ENCODE data around the gene HADHB.
"Not testable (repeated sequence)": the region's sequence is repeated elsewhere in the genome, so short reads cannot be mapped to it uniquely, and the experiment has no call there.

The HADHB gene

DNA sequence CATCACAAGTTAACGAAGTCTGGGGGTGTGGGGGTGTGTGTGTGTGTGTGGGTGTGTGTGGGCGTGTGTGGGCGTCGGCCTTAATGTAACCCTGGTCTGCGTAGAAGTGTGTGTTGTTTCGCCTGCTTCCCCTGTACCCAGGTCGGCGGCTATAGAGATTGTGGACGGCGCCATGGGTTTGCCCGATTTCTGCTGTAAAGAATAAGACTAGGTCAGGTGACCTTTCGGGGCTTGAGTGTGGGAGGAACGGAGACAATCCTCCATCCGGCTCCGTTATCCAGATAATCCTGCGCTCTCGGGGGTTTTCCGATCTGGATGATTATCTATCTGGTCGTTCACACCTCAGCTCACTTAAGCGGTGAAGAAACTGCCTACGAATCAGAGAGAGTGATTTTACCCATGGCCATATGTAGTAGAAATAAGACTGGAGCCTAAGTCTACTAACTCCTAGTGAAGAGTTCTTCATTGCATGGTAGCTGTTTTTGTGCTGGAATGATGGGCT, 543 bp downstream of the HADHB start:
- DNase-seq (ENCODE audit: low spot score) = peak; percentile 43

DNA sequence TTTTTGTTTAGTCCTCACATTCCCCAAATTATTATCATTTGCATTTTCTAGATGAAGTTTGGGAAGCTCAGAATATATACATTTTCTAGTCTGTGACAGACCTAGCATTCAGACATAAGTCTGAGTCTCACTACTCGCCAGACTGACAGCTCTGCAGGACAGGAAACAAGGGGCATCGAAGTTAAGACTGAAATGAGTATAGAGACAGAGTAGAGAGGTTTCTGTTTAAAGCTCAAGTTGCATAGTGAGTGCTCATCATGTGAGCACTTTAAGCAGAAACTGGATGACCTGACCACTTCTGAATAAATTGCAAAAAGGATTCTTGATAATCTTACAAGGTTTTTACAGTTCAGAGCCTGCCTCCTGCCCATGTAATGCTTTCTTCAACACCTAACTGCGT, 1.1 kb downstream of the HADHB start:
- peak; percentile 34 for DNase-seq (ENCODE audit: low spot score)

DNA sequence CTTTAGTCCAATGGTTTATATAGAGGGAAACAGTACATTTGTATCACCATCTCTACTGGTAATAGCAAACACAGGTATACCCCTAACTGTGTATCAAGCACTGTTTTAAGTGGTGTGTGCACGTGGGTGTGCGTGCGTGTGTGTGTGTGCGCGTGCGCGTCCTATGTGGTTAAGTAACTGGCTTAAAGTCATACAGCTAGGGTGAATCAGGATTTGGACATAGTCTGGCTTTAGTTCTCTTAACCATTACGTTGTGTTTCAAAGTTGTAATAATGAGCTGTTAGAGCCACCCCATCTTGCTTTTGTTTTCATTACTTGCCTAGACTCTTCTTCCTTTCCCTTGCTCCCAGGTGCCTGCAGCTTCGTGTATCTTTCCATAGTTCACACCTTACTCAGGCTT, 2.1 kb downstream of the HADHB start:
- peak; percentile 34 for DNase-seq (ENCODE audit: low spot score)

DNA sequence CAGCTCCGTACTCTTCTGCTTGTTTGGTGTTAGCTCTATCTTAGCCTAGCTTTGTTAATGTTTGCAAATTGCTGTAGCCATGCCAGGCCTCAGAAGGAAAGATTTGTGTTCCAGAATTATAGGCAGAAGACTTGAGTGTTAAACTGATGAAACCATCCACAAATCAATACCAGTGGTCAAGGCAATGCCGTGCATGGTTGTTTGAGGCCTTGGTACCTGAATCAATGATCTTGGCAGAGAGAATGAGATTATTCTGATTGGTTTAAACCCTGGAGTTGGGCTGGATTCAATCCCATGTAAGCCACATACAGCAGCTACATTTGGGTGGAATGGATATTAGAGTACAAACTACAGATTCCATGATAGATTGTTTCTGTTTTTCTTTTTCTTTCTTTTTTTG, 4.9 kb downstream of the HADHB start:
- DNase-seq (ENCODE audit: low spot score) = no peak

DNA sequence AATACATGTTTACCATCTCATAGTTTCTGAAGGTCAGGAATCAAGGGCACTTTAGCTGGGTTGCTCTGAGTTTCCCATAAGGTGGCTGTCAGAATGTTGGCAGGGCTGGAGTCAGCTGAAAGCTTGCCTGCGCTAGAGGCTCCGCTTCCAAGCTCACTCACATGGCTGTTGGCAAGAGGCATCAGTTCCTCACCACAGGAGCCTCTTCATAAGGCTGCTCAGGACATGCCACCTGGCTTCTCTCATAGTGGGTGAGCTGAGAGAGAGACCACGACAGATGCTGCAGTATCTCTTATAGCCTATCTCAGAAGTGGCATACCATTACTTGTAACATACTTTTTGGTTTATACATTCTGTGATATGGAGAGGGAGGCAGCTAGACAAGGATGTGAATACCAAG, 7.2 kb downstream of the HADHB start:
- DNase-seq (ENCODE audit: low spot score) = no peak

DNA sequence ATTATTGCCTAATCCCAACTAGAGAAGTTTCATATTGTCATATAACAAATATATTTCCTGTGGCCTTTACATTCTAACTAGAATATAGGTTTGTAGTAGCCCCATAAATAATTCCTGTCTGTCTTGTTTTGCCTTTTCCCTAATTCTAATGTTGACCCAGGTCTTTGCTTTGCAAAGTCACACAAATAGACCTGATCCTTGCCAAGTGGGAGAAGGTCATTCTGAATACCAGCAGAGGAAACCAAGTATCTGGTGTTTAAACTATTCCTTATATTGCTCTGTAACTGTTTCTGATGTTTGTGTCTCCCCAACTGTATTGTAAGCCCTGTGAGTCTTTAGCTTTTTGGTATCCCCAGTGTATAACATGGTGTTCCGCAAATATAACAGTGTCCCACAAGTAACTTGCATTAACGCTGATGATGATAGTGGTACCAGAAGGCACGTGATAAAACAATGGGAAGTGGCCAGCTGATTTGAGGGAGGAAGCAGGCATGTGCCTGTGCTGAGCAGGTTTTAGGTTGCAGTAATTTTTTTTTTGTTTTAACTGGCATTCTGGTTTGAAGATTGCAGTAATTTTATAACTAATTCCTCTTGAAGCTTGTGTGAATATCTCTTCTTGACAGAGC, 11.1 kb downstream of the HADHB start:
- DNase-seq (ENCODE audit: low spot score) = no peak

DNA sequence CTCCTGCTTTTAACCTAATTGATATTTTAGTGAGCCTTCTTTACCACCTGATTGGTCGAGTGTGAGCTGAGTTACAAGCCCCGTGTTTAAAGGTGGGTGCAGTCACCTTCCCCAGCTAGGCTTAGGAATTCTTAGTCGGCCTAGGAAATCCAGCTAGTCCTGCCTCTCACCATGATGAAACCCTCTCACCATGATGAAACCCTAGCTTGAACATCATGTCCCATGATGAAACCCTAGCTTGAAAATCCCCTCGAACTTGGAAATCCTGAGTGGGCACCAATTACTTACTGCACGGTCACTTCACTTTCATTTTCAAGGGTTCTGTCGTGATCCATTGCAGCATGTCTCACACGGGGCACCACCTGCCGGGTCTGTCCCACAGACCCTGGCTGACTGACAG, 14.1 kb downstream of the HADHB start:
- not testable (repeated sequence) for DNase-seq (ENCODE audit: low spot score)

DNA sequence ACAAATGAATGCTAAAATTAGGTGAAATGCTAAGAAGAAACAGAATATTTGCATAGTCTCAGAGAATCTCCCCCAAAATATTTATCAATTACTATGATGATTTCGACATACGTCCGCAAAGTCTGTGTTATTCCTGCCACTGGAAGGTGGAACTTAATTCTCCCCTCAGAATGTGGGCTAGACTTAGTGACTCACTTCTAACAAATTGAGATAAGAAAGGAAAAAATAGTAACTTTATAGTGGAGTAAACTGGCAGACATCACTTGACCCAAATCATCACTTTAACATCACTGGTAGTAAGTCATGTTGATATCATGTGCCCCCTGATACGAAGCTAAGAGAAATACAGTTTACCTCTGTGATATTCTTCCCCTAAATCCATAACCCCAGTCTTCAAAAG, 23.5 kb downstream of the HADHB start:
- no peak for DNase-seq (ENCODE audit: low spot score)

DNA sequence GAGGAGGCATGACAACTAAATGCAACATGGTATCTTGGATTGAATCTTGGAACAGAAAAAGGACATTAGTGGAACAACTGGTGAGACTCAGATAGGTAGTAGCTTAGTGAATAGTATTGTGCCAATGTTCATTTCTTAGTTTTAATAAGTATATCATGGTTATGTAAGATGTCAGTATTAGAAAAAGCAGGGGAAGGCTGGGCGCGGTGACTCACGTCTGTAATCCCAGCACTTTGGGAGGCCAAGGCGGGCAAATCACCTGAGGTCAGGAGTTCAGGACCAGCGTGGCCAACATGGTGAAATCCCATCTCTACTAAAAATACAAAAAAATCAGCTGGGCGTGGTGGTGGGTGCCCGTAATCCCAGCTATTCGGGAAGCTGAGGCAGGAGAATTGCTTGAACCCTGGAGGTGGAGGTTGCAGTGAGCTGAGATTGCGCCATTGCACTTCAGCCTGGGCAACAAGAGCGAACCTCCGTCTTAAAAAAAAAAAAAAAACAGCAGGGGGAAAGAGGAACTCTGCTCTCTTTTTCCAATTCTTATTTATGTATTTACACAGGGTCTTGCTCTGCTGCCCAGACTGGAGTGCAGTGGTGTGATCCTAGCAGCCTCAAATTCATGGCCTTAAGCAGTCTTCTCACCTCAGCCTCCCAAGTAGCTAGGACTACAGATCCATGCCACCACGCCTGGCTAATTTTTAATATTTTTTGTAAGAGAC, 24.1 kb downstream of the HADHB start:
- DNase-seq (ENCODE audit: low spot score) = not testable (repeated sequence)

DNA sequence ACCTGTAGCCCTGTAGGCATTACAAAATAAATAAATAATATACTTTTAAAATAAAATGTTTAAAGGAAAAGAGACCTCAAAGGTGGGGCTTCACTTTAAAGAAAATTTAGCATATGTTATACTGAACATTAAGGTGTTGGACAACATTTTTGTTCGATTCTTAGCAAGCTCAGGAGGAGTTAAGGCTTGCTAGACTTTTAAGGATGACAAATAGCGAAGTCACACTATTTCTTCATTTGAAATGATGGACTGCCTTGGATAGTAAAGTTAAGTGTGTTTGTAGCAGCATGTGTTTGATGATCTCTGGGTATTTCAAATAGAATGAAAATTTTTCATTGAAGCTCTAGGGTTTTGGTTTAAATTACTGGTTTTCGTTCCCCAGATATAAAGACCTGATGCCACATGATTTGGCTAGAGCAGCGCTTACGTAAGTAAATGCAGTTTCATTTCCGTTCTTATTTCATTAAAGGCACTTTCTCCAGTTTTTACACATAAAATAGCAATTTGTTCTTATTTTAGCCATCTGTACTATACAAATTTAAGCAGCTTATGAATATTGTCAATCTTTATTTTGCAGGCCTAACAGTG, 24.9 kb downstream of the HADHB start:
- no peak for DNase-seq (ENCODE audit: low spot score)

DNA sequence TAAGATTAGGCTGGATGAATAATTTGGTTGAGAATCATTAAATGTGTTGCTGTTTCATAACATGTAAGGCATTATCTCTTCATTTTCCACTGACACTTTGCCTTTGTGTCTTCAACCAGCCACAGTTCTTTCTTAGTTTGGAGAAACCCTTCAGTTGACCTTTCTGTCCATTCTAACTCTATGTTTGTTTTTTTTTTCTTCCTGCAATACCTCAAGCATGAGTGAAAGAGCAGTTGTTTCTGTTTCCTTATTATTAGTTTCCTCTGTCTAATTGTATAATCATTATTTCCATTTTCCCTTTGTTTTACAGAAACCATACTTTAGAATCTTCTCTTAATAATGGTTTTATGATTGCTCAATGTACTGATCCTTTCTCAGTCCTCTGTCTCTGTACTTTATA, 25.6 kb downstream of the HADHB start:
- no peak for DNase-seq (ENCODE audit: low spot score)

DNA sequence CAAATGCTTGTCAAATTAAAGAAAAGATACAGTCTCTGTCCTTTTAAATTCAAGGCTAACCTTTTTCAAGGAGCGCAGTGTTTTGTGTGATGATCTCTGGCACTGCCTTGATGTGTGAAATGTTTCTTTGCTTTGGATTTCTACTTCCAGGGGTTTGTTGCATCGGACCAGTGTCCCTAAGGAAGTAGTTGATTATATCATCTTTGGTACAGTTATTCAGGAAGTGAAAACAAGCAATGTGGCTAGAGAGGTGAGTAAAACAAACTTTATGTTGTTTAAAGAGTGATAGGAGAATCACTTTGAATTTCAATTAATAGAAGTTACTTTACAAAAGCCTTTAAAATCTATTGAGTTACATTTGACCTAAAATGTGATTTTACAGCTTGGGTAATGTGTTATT, 28.8 kb downstream of the HADHB start:
- DNase-seq (ENCODE audit: low spot score) = peak; percentile 22

DNA sequence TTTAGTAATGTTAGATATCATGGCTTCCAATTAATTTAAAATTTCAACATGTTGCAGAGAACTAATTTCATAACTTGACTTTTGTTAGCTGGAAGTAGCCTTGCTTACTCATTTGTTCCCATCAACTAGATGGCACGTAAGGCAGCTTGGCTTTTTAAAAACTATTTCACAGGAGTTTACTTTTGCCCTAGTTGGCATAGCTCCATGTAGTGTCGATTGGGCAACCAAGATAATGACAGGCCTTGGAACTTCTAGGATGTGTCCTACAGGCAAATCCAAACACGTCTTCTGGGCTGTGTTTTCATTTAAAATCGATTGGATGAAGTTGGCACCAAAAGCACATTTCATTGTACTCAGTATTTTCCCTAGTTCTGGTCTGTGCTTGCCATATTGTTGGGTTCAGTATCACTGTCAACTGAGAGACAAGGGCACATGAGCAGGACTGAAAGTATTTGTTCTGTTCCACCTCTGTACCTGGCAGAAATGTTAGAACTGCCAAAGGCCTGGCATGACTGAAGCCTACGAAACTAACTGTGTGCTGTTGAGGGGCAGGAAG, 29.4 kb downstream of the HADHB start:
- peak; percentile 79 for DNase-seq (ENCODE audit: low spot score)

DNA sequence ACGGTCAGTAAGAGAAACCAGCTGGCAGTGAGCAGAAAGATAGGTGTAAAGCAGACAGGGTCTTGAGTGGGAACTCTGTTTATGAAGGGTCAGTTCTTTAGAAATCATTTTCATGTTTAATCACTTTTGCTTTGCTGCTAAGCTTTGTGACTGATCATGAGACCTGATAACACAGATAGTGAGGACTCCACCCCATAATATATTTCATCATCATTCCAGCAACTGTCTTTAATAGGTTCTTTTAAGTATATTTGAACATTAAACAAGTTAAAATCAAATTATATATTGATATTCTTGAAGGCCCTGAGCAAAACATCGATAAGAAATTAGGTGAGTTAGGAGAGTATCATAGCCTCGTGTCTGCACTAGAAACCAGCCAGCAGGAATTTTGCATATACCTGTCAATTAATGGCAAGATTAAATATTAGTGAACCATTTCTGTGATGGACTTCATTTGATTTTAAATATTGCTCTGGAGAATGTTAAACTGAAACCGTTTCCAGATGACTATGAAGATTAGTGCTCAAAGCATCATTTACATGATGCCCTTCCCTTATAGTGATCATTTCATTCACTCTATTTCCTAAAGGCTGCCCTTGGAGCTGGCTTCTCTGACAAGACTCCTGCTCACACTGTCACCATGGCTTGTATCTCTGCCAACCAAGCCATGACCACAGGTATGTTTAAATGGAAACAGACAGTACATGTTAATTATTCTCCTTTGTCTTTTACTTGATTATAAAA, 31.9 kb downstream of the HADHB start:
- DNase-seq (ENCODE audit: low spot score) = no peak

DNA sequence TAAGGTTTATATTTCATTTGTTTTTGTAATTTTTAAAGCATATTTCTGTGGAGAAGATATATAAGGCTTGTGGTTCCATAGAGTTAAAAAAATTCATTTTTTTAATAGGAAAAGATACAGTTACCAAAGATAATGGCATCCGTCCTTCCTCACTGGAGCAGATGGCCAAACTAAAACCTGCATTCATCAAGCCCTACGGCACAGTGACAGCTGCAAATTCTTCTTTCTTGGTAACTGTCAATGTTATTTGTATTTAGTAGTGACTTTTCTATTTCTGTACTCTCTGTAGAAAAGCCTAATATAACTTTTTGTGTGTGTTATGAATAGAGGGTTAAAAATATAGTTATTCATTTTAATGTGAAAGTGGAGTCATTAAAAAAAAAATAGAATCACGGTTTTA, 35.1 kb downstream of the HADHB start:
- no peak for DNase-seq (ENCODE audit: low spot score)

DNA sequence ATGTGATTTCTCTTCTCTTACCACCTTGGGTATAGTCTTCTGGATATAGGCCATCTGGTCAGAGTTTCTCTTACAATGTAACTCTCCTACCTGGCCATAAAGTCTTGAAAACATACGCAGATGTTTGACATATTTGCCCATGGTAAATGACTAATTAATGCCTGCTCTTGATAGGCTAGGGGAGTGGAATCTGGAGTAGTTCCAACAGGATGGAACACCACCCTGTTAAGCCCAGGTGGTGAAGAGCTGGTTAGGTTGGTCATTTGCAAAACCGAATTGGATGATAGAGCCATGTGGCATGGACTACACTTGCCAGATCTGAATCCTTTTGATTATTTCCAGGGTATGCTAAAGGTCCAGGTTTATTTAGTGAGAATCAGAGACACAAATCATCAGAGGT, 36.5 kb downstream of the HADHB start:
- DNase-seq (ENCODE audit: low spot score) = no peak

DNA sequence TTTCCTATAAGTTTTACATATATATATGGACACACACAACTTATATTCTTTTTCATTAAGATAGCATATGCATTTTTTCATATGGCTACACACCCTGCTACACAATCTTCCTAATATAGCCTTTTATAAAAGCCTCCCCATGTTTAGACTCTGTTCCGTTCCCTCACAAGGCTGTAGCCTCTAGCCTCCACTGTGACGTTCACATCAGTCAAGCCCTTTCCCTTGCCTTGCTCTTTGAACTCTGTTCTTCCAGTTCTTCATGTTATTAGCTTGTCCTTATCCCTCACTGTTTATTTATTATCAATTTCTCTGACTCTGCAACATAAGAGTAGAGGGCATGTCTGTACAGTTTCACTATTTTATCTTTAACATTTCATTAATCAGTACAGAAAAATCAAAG, 38.9 kb downstream of the HADHB start:
- DNase-seq (ENCODE audit: low spot score) = no peak

DNA sequence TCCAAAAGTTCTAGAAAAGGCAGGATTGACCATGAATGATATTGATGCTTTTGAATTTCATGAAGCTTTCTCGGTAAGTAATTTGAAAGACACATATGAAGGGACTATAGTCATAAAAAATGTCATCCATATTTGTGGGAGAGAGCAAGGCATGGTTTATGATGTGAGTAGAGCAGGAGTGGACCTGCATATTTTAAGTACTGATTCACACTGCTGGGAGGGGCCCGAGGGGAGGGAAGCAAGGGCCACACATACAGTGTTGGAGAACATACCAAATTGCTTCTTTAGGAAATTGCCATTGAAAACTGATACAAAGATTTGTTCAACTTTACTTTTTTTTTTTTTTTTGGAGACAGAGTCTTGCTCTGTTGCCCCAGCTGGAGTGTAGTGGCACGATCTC, 39.4 kb downstream of the HADHB start:
- peak; percentile 47 for DNase-seq (ENCODE audit: low spot score)

DNA sequence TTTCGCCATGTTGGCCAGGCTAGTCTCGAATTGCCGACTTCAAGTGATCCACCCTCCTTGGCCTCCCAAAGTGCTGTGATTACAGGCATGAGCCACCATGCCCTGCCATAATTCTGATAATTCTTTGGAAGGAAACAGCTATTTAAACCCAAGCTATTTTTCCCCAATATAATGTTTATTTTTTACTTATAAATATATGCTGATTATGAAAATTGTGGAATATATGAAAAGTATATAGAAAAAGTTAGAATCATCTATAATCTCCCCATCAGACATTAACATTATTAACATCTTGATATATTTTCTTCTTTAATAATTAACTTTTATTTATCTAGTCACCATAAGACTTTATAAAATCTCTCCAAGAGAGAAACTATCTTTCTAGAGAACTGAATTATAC, 41.2 kb downstream of the HADHB start:
- no peak for DNase-seq (ENCODE audit: low spot score)

DNA sequence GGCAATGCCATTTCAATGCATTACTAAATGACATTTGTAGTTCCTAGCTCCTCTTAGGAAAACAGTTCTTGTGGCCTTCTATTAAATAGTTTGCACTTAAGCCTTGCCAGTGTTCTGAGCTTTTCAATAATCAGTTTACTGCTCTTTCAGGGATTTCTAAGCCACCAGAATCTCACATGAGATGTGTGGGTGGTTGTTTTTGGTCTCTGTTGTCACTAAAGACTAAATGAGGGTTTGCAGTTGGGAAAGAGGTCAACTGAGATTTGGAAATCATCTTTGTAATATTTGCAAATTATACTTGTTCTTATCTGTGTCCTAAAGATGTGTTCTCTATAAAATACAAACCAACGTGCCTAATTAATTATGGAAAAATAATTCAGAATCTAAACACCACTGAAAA, 45.3 kb downstream of the HADHB start:
- DNase-seq (ENCODE audit: low spot score) = no peak

DNA sequence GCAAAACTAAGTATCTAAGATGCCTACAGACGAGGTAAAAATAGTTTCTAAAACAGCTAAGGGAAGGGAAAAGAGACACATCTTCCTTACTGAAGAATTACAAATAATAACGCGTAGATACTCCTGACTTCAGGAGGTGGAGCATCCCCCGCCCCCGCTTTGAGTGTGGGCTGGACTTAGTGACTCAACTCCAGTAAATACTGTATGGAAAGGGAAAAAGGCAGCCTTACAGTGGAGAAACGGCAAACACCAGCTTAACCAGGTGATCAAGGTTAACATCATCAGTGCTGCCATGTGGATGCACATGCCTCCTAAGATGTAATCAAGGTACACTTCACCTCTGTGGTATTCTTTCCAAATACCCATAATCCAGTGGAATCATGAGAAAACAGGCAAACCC, 47.9 kb downstream of the HADHB start:
- DNase-seq (ENCODE audit: low spot score) = peak; percentile 17

DNA sequence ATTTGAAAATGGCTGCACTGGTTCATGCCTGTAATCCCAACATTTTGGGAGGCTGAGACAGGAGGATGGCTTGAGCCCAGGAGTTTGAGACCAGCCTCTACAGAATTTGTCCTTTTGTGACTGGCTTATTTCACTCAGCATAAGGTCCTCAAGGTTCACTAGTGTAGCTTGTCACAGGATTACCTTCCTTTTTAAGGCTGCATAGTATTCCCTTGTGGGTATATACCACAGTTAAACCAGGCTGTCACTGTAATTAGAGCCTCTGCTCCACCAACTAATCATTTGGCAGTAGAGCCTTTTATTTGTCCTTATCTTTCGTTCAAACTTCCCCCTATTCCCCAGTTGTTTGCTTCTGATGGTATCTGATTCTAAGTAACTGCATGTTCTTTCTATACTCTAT, 50.8 kb downstream of the HADHB start:
- no peak for DNase-seq (ENCODE audit: low spot score)

DNA sequence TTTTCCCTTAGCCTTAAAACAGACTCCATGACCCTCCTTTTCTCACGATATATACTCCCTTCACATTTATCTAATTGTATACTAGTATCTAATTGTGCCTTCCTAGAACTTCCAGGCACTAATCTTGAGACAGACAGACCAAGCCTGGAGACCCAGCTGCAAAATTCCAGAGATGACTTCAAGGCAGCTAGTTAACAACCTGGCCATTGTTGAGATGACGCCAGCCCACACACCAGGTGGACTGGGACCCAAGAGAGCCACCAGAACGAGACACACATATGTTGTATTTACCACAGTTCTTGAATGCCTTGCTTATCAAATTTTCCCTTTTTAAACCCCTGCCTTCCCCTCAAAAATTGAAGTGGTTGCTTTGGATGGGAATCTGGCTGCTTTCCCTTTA, 52.3 kb downstream of the HADHB start:
- no peak for DNase-seq (ENCODE audit: low spot score)
